B cell (primary cell): Measurements from ENCODE around the gene RNPC3.

Source experiments
- EZH2 ChIP-seq: IDR thresholded peaks from 2 replicates; pipeline ENCODE4 v1.6.1; 2012; ENCODE audit warnings: borderline replicate concordance, low read depth, mild to moderate bottlenecking, moderate library complexity, low read length; ENCODE audit not compliant: insufficient read depth, poor library complexity, severe bottlenecking
- TF ChIP-seq, protein P1 (sequence below): fragments of 200-600 bp; IDR thresholded peaks from one replicate; pipeline ENCODE4 v1.8.0; 2022; ENCODE audit warnings: antibody characterized with exemption, mild to moderate bottlenecking

DNA sequence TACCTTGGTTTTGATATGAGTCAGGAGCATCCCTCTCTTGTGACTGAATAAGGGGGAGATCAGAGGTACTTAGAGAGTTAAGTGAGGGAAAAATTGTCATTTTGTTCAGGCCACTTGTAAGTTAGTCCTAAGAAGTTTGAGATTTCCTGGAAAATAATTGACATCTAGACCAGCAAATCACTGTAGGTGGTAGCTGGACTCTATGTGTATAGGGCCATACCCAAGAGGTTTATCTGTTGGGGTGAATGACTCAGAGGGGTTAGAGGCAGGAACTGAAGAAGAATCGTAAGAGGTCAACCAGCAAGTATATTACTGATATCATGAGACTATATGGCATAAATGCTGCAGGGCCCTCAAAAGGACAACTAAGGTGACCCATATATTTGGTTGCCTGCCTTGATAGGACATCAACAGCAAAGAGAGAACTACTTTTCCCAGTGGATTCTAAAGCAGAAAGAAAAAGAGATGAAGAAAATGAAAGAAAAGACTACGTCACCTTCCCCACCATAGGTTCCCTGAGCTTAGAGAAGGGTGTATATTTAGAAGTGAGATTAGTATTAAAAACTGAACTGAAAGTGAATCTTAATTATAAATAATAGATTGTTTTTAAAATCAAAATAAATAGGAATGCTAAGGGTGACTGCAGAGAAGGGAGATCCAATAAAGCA is 8.0 kb upstream of the RNPC3 start:
- TF ChIP-seq, protein P1, sequence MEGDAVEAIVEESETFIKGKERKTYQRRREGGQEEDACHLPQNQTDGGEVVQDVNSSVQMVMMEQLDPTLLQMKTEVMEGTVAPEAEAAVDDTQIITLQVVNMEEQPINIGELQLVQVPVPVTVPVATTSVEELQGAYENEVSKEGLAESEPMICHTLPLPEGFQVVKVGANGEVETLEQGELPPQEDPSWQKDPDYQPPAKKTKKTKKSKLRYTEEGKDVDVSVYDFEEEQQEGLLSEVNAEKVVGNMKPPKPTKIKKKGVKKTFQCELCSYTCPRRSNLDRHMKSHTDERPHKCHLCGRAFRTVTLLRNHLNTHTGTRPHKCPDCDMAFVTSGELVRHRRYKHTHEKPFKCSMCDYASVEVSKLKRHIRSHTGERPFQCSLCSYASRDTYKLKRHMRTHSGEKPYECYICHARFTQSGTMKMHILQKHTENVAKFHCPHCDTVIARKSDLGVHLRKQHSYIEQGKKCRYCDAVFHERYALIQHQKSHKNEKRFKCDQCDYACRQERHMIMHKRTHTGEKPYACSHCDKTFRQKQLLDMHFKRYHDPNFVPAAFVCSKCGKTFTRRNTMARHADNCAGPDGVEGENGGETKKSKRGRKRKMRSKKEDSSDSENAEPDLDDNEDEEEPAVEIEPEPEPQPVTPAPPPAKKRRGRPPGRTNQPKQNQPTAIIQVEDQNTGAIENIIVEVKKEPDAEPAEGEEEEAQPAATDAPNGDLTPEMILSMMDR: no peak
- no peak for TF ChIP-seq EZH2
